ENCODE data around the gene CTSZ. TPM values are rescaled to one million over a fixed set of nuclear protein-coding genes. Genes with fewer than 3 reads are reported as not detected.
"Not testable (repeated sequence)": the region's sequence is repeated elsewhere in the genome, so short reads cannot be mapped to it uniquely, and the experiment has no call there.

Gene CTSZ
- total and polyA plus RNA-seq, 2 of the 4 experiments (the other 2 are of a cell fraction) = 46.1 to 88.5 TPM

DNA sequence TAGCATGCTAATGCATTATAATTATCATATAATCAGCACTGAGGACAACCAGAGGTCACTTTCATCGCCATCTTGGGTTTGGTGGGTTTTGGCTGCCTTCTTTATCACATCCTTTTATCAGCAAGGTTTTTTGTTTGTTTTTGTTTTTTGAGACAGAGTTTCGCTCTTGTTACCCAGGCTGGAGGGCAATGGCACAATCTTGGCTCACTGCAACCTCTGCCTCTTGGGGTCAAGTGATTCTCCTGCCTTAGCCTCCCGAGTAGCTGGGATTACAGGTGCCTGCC lies 4.8 kb upstream of the CTSZ start:
- H2AK9ac ChIP-seq (replicated peaks; ENCODE audit: low read depth, low read length, poor library complexity); H3K14ac ChIP-seq (replicated peaks; ENCODE audit: low read depth, low read length); H4K20me1 ChIP-seq (ENCODE audit: insufficient read depth, low read length); H3K56ac ChIP-seq (ENCODE audit: extremely low read depth, insufficient read depth, low read length); H3K23ac ChIP-seq (ENCODE audit: low read depth, low read length); H2AFZ ChIP-seq (replicated peaks; ENCODE audit: low read length, poor library complexity); H2BK120ac ChIP-seq (ENCODE audit: low read depth, low read length); H2BK15ac ChIP-seq (ENCODE audit: low read depth, low read length); CTCF ChIA-PET; H2BK20ac ChIP-seq (ENCODE audit: low read depth, low read length); POLR2A ChIA-PET (ENCODE audit: unreplicated experiment); DNase-seq; H3K9ac ChIP-seq (ENCODE audit: low read depth, low read length); H4K8ac ChIP-seq (ENCODE audit: low read depth in 2 of 2, low read length in 2 of 2); H3K4me3 ChIP-seq (ENCODE audit: insufficient read depth, low read depth, low read length); H4K91ac ChIP-seq (ENCODE audit: insufficient read depth, low read depth, low read length); BruUV-seq (replicated peaks); H3K27ac ChIP-seq (ENCODE audit: insufficient read depth, low read length); H3K27me3 ChIP-seq (ENCODE audit: control insufficient read depth, insufficient read depth, low read length); intact Hi-C loops (cut with micrococcal nuclease); in situ Hi-C loops (cut with MboI; ENCODE audit: low sequenced_read_pairs); H2AK5ac ChIP-seq (ENCODE audit: low read depth, low read length); H3K4me2 ChIP-seq (ENCODE audit: low read depth, low read length); H4K5ac ChIP-seq (ENCODE audit: low read depth, low read length); H3K79me1 ChIP-seq (ENCODE audit: low read depth in 1 of 2, low read length in 2 of 2); H3K9me3 ChIP-seq (ENCODE audit: control insufficient read depth, insufficient read depth, low read length); H2BK5ac ChIP-seq (ENCODE audit: low read depth, low read length, poor library complexity, severe bottlenecking); ATAC-seq (ENCODE audit: low read depth); H3K18ac ChIP-seq (ENCODE audit: low read depth, low read length); dilution Hi-C loops (cut with HindIII; ENCODE audit: low sequenced_read_pairs, unreplicated experiment); H3K36me3 ChIP-seq (ENCODE audit: control insufficient read depth, insufficient read depth, low read length): not testable (repeated sequence)
- Histone ChIP-seq H3K4me1 (ENCODE audit: control insufficient read depth, insufficient read depth, low read length) (peaks cover 18% of the 10 kb centered on the region), H3K9me1 (ENCODE audit: insufficient read depth, low read length) (peaks cover 15% of the 10 kb centered on the region), H3K4ac (ENCODE audit: low read depth, low read length) (peak overlapping the region; percentile 29; the same call in 1 of the 2 replicates)
- WGBS, 2 experiments (ENCODE audit: extremely low coverage in 2 of 2, insufficient read length in 1 of 2) = 100% methylated on average over 2 of the region's 3 CpGs; no CpG with 5 or more reads in 1 of the 2 experiments

All from IMR-90 (cell line).